T-helper 2 cell (primary cell): ENCODE results near the gene LENEP.
A peak's percentile ranks its signal among the peaks of the same experiment; 100 is the strongest.

Source experiments
- DNase-seq, 5 experiments: peaks; one replicate each; pipeline versions ENCODE4 v3.0.0 to v3.0.0-alpha.2; 2012 to 2022

Gene LENEP

GRCh38 chr1:154960446-154961136, 32.8 kb upstream of the LENEP start:
- DNase-seq, result no peak

- DNase-seq, result peak; percentile 66 to 87 (median 77)
Measured at GRCh38 chr1:154961207-154962155, 31.9 kb upstream of the LENEP start, which contains the start of gene PYGO2. Gene PYGO2, minus strand, starts transcription at chr1:154961782. Its CDS starts 206 bp downstream, at chr1:154961576.

GRCh38 chr1:154962156-154962749, 31.1 kb upstream of the LENEP start:
- DNase-seq, result peak in 1 of 5 experiments; percentile 57

GRCh38 chr1:154962795-154963330, 30.5 kb upstream of the LENEP start:
- DNase-seq, result no peak

- DNase-seq, result no peak
Measured at GRCh38 chr1:154963643-154964042, 29.7 kb upstream of the LENEP start.

GRCh38 chr1:154964359-154964758, 29.0 kb upstream of the LENEP start:
- DNase-seq, result no peak

GRCh38 chr1:154966111-154966510, 27.3 kb upstream of the LENEP start:
- no peak for DNase-seq

- DNase-seq, result no peak
Measured at GRCh38 chr1:154967331-154967950, 25.9 kb upstream of the LENEP start.

GRCh38 chr1:154968731-154969130, 24.7 kb upstream of the LENEP start:
- no peak for DNase-seq

GRCh38 chr1:154969246-154969645, 24.1 kb upstream of the LENEP start:
- no peak for DNase-seq

GRCh38 chr1:154969860-154970452, 23.4 kb upstream of the LENEP start:
- no peak for DNase-seq

- DNase-seq, result peak in 2 of 5 experiments; percentile 25 to 69
Measured at GRCh38 chr1:154970631-154971340, 22.6 kb upstream of the LENEP start, which contains the start of gene SHC1. Gene SHC1, minus strand, starts transcription at chr1:154970747. Its CDS starts 221 bp downstream, at chr1:154970526.

GRCh38 chr1:154971341-154971998, 21.9 kb upstream of the LENEP start:
- DNase-seq, result no peak

GRCh38 chr1:154972213-154972516, 21.2 kb upstream of the LENEP start:
- DNase-seq, result no peak

- DNase-seq, result no peak
Measured at GRCh38 chr1:154972517-154973343, 20.7 kb upstream of the LENEP start.

- DNase-seq, result peak; percentile 80 to 95 (median 86)
Measured at GRCh38 chr1:154973344-154974101, 19.9 kb upstream of the LENEP start.

- peak; percentile 85 to 100 (median 94) for DNase-seq
Measured at GRCh38 chr1:154974102-154974807, 19.1 kb upstream of the LENEP start, which contains the start of gene CKS1B. Gene CKS1B, plus strand, starts transcription at chr1:154974681. Its CDS starts 65 bp downstream, at chr1:154974746.

GRCh38 chr1:154974808-154975408, 18.5 kb upstream of the LENEP start:
- DNase-seq, result peak; percentile 85 to 96 (median 92)
